WTC11 (cell line): ENCODE results near the gene MARK2.

ENCODE experiments used
- ZBTB21 ChIP-seq: sonication (generic); formaldehyde crosslinking; IDR thresholded peaks from 2 replicates; pipeline ENCODE4 v1.8.1; 2023; ENCODE audit warnings: mild to moderate bottlenecking, missing genetic modification reagents, borderline replicate concordance
- ZNF512 ChIP-seq: sonication (generic); formaldehyde crosslinking; IDR thresholded peaks from 2 replicates; pipeline ENCODE4 v1.8.1; 2022; ENCODE audit warnings: missing genetic modification reagents, borderline replicate concordance
- TF ChIP-seq, protein P1 (sequence below): fragments of 200-600 bp; IDR thresholded peaks from 2 replicates; pipeline ENCODE4 v1.8.0; 2022; ENCODE audit warnings: antibody characterized with exemption

DNA sequence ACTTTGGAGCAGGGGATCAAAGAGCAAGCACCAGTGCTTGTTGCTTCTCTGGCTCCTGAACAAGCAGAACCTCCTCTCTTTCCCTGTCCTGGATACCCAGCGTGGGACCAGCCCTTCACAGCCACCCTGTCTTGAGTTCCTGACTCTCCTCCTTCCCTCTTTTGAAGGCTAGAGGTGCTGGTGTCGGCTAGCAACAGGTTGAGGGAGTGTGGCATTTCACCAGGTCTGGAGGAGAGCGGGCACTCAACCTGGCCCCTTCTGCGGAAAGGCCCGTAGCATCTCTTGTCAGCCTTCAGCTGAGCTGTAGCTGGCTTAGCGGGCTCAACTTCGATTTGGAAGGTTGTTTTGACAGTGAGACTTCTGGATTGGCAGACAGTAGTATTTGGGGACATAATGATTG lies 51.5 kb downstream of the MARK2 start:
- TF ChIP-seq ZBTB21 (CRISPR knock-in tag) (no peak), ZNF512 (CRISPR knock-in tag) (no peak)
- TF ChIP-seq, protein P1, sequence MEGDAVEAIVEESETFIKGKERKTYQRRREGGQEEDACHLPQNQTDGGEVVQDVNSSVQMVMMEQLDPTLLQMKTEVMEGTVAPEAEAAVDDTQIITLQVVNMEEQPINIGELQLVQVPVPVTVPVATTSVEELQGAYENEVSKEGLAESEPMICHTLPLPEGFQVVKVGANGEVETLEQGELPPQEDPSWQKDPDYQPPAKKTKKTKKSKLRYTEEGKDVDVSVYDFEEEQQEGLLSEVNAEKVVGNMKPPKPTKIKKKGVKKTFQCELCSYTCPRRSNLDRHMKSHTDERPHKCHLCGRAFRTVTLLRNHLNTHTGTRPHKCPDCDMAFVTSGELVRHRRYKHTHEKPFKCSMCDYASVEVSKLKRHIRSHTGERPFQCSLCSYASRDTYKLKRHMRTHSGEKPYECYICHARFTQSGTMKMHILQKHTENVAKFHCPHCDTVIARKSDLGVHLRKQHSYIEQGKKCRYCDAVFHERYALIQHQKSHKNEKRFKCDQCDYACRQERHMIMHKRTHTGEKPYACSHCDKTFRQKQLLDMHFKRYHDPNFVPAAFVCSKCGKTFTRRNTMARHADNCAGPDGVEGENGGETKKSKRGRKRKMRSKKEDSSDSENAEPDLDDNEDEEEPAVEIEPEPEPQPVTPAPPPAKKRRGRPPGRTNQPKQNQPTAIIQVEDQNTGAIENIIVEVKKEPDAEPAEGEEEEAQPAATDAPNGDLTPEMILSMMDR: no peak
